Activated T-helper 1 cell treated with Interleukin-2 at 50 U/mL for 16 hours (primary cell): Measurements from ENCODE around the gene PCDHGC4.

Experiments
- DNase-seq: peaks from one replicate; pipeline ENCODE4 v3.0.0-alpha.2; 2020; ENCODE audit warnings: low read depth

Gene PCDHGC4

GRCh38 chr5:141512390-141512910 is 27.6 kb downstream of the PCDHGC4 start:
- DNase-seq: peak; percentile 70

- no peak for DNase-seq
Observed at GRCh38 chr5:141512911-141513626, 28.2 kb downstream of the PCDHGC4 start.

GRCh38 chr5:141513627-141514329 is 28.9 kb downstream of the PCDHGC4 start:
- no peak for DNase-seq

- no peak for DNase-seq
Observed at GRCh38 chr5:141514330-141515133, 29.7 kb downstream of the PCDHGC4 start.

- no peak for DNase-seq
Observed at GRCh38 chr5:141515141-141515540, 30.3 kb downstream of the PCDHGC4 start.

- DNase-seq: no peak
Observed at GRCh38 chr5:141515946-141516671, 31.3 kb downstream of the PCDHGC4 start.

GRCh38 chr5:141516672-141517025 is 31.8 kb downstream of the PCDHGC4 start:
- no peak for DNase-seq

- DNase-seq: no peak
Observed at GRCh38 chr5:141517312-141517711, 32.5 kb downstream of the PCDHGC4 start.

GRCh38 chr5:141517880-141518617 is 33.2 kb downstream of the PCDHGC4 start:
- DNase-seq: no peak

GRCh38 chr5:141518618-141519015 is 33.8 kb downstream of the PCDHGC4 start:
- DNase-seq: no peak

GRCh38 chr5:141519605-141520565 is 35.1 kb downstream of the PCDHGC4 start:
- DNase-seq: no peak

GRCh38 chr5:141521244-141521781 is 36.5 kb downstream of the PCDHGC4 start:
- DNase-seq: no peak

GRCh38 chr5:141522301-141522700 is 37.5 kb downstream of the PCDHGC4 start:
- no peak for DNase-seq

- no peak for DNase-seq
Observed at GRCh38 chr5:141523991-141524390, 39.2 kb downstream of the PCDHGC4 start.

GRCh38 chr5:141524604-141525597 is 40.1 kb downstream of the PCDHGC4 start:
- DNase-seq: peak; percentile 15

- DNase-seq: no peak
Observed at GRCh38 chr5:141525653-141526052, 40.8 kb downstream of the PCDHGC4 start.

GRCh38 chr5:141527426-141527825 is 42.6 kb downstream of the PCDHGC4 start:
- no peak for DNase-seq

- DNase-seq: no peak
Observed at GRCh38 chr5:141528291-141528984, 43.6 kb downstream of the PCDHGC4 start.
